H1 (cell line): ENCODE data around the gene DPF3.

ENCODE experiments used
- CEBPB ChIP-seq: IDR thresholded peaks from 2 replicates; pipeline ENCODE4 v1.6.1; 2012; ENCODE audit warnings: low read depth, low read length
- CTCF ChIP-seq, 3 experiments: IDR thresholded peaks; 1 replicate in 2 of 3; 2 replicates in 1 of 3; pipeline versions ENCODE4 v1.5.1 to v1.6.1; 2011; ENCODE audit warnings: low read length in 3 of 3, mild to moderate bottlenecking in 3 of 3, inconsistent platforms in 2 of 3, low read depth in 1 of 3, moderate library complexity in 1 of 3; ENCODE audit not compliant: insufficient read depth in 1 of 3; ENCODE audit errors: control extremely low read depth in 1 of 3
- E2F6 ChIP-seq: IDR thresholded peaks from 2 replicates; pipeline ENCODE4 v1.6.1; 2012; ENCODE audit warnings: inconsistent platforms
- POLR2A ChIP-seq, 2 experiments: IDR thresholded peaks; 1 replicate in 1 of 2; 2 replicates in 1 of 2; pipeline ENCODE4 v1.6.1; 2011; ENCODE audit warnings: low read depth in 2 of 2, low read length in 2 of 2, mild to moderate bottlenecking in 2 of 2; ENCODE audit errors: control extremely low read depth in 1 of 2

GRCh38 chr14:72715215-72715849, 178.6 kb downstream of the DPF3 start:
- TF ChIP-seq CEBPB = no peak
- TF ChIP-seq E2F6 = no peak
- TF ChIP-seq CTCF (IDR thresholded peaks at IDR 0.05; ENCODE audit: control extremely low read depth in 1 of 3, insufficient read depth in 1 of 3, low read depth in 1 of 3, low read length in 3 of 3) = no peak
- no peak for TF ChIP-seq POLR2A (IDR thresholded peaks at IDR 0.05; ENCODE audit: control extremely low read depth in 1 of 2, low read depth in 2 of 2, low read length in 2 of 2)
